HG03060 (cell line): Measurements from ENCODE around the gene TLR9.

ENCODE experiments used
- ATAC-seq: cut with Tn5 transposase; IDR thresholded peaks from one replicate; pipeline ENCODE4 v1.9.1; 2021; ENCODE audit warnings: low read depth, moderate number of reproducible peaks; ENCODE audit not compliant: unreplicated experiment

Gene TLR9

DNA sequence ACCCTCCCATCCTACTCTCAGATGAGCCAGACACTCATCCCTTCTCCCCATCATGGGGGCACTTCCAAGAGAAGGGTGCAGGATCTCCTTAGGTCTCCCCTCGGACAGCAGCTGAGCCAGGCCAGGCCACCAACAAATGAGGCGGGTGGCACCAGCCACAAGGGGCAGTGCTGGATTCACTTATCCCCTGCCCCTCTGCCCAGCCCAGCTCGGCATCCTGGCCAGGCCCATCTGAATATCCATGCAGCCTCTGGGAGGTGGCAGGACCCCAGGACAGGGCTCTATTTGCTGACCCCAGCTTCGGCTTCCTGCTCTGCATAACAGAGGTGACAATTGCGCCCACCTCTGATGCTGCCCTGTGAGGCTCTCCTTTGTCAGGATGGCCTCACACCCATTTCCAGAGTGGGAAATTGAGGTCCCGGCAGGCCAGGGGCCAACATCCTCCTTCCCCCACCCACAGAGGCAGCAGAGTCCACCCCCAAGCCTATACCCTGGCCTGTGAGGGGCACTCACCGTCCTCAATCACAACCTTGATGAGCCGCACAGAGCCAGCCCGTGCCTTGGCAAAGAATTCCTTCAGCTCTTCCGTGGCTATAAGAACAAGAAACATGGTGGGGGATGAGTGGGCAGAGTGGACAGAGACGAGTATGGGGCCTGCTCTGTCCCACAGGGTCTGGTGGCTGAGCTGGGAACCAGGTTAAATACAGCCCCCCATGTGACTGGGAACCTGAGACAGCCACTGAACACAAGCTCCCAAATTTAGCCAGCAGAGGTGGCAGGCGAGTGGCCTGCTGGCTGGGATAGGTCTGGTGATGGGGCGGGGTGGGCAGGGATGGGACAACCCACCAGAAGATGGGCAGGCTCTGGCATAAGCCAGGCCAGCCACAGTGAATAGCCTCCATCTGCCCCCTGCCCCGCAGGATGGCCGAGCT, 9.3 kb upstream of the TLR9 start:
- no peak for ATAC-seq

GRCh38 chr3:52233968-52234367, 8.5 kb upstream of the TLR9 start:
- ATAC-seq: no peak

GRCh38 chr3:52233108-52233591, 7.7 kb upstream of the TLR9 start:
- ATAC-seq: no peak

DNA sequence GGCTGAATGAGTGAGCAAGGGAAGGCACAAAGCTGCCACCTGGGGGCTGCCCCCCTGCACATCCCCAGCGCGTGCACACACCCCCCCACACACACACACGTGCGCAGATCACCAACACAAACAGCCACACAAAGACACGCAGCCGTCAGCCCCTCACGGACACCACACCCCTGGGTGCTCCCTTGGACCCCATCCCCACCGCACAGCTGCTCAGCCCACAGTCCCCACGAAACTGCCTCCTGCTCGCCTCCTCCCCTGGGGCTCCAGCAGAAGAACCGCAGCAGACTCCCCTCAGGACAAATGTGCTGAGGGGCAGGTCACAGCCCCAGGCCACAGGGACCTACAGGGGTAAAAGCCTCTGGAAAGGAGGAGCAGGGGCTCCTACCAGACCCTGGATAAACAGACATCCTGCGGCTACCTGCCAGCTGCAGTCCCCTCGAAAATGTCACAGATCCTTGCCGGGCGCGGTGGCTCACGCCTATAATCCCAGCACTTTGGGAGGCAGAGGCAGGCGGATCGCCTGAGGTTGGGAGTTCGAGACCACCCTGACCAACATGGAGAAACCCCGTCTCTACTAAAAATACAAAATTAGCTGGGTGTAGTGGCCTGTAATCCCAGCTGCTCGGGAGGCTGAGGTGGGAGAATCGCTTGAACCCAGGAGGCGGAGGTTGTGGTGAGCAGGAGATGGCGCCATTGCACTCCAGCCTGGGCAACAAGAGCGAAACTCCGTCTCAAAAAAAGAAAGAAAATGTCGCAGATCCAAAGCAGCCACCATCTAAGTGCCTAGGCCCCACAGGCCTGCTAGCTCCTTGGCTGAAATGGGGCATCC, 7.0 kb upstream of the TLR9 start:
- ATAC-seq: no peak

GRCh38 chr3:52231502-52232278, 6.2 kb upstream of the TLR9 start:
- no peak for ATAC-seq

DNA sequence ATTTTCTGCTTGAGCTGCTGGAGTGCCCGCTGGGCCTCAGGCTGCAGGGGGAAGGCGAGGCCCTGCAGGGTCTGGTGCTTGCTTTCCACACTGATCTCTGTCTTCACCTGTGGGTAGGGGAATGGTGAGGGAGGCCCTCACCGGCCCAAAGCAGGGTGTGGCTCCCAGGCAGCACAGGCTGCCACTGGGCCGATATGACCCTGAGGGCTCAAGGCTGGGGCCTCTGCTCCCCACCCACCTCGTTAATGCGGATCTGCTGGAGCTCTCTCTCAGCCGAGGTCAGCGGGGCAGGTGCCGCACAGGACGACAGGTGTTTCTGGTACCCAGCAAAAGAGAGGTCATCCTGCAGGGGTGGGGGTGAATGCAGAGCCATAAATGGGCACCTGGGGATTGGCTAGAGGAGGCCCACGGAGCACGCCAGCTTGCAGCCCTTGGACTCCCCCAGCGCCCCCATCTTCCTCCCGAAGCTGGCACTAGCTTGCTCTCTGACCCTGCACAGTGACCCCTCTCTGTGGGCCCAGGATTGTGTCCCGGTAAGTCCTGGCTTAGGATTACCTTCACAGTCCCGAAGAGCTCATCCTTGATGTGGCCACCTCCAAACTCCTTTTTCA, 5.5 kb upstream of the TLR9 start:
- no peak for ATAC-seq

DNA sequence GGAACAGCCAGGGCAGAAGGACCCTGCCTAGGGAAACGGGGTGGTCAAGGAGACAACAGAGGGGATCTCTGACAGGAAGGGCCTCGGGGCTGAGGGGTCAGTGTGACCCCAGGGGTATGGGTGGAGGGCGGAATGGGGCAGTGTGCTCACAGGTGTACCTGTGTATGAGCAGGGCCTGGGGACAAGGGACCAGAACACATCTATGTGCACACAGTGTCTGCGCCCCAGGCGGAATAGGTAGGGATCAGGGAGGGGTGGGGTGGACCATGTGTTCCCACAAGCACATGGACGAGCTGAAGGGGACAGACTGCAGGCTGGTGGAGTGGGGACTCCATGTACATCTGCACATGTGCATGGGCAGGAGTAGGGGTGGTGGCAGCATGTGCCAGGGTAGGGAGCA, 5.0 kb upstream of the TLR9 start:
- no peak for ATAC-seq

DNA sequence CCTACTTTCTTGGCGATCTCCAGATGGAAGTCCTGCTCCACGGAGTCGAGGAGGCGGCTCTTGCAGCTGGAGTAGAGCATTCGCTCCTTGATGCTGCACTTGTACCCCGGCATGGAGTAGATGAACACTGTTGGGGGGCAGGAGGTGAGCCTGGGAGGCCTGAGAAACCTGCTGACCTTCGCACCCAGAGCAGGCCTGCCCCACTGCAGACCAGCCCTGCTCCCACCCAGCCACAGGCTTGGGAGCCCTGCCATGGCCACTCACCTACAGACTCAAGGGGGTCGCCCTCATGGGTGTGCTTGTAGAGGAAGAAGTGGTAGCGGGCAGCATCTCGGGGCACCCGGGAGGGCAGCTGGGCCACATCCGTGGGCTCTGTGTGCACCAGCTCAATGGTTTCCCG, 4.2 kb upstream of the TLR9 start:
- no peak for ATAC-seq

DNA sequence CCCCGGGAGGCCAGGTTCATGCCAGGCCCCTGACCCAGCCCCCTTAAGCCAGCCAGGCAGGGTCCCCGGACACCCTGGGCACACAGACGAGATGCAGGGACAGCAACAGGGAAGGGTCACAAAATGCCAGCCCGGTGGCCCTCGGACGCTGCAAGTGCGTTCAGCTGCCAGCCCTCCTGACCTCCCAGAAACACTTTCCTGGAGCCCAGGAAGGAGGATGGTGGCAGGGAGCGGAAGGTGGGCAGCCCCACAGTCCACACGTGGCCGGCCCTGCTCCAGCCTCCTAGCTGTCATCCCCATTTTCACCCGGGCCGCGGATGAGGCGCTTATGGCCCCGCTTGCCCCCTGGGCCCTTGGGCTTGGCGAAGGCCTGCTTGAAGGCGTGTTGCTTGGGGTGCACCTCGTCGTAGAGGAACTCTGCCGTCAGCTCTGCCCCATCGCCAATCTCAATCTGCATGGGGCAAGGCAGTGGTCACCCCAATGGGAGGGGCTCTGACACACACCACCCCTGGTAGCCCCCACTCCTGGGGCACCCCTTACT, 3.4 kb upstream of the TLR9 start:
- ATAC-seq: no peak

DNA sequence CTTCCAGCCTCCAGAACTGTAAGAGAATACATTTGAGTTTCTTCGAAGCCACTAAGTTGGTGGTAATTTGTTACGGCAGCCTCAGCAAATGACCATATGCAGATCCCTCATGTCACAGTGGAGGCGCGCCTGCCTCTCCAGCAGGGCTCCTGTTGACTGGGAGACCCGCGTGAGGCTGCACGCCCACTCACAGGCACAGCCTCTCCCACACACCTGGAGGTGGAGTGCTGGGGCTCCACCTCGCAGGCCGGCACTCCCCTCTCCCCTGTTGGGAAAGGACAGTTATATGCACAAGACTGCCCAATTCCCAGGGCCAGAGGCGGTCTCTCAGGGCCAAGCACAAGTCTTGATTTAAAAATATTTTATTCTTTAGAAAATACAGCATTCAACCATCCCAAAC, 2.8 kb upstream of the TLR9 start:
- ATAC-seq: no peak

DNA sequence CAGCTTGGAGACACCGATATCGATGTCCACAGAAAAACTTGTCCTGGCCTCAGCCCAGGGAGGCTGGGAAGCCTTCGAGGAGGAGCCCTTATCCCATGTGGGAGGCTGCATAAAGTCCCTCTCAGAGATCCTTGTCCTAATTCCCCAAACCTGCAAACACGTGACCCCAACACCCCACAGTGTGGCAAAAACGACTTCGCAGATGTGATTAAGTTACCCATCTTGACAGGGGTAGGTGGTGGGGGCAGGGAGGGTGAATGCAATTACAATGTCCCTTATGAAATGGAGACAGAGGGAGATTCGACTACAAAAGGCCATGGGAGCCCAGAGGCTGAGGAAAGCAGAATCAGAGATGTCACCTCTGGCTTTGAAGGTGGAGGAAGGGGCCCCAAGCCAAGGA, 2.3 kb upstream of the TLR9 start:
- ATAC-seq: no peak

DNA sequence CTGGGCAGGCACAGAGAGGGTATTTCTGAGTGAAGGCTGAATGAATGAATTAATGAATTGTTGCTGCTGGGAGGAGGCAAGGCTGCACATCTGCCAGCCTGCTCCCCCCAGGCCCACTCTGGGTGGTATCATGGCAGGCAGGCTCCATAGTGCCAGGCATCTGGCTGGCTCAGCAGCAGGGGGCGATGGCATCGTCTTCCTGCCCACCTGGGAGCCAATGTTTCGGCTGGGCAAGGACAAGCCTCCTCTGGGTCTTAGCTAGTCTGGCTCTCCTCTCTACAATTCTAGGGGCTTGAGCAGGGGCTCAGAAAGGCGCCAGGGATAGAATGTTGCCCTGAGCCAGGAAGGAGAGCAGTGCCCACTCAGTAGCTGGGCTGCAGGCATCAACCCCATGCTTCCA, 1.7 kb upstream of the TLR9 start:
- ATAC-seq: no peak

- ATAC-seq: no peak
Observed at GRCh38 chr3:52226229-52226817, 878 bp upstream of the TLR9 start.

- ATAC-seq: no peak
Observed at GRCh38 chr3:52223449-52224408, 1.7 kb downstream of the TLR9 start.

GRCh38 chr3:52222319-52223221, 2.9 kb downstream of the TLR9 start:
- no peak for ATAC-seq

GRCh38 chr3:52221563-52222318, 3.7 kb downstream of the TLR9 start:
- ATAC-seq: no peak

DNA sequence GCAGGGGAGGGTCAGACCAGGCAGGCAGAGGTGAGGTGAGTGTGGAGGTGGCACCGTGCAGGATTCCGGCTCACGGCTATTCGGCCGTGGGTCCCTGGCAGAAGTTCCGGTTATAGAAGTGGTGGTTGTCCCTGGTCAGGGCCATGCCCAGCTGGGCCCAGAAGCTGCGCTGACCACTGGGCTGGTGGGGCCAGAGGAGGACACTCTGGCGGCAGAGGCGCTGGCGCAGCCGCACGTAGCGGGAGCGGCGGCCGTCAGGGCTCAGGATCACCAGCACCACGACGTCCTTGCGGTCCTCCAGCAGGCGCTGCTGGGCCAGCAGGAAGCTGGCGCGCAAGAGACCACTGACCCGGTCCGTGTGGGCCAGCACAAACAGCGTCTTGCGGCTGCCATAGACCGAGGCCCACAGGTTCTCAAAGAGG, 4.3 kb downstream of the TLR9 start:
- no peak for ATAC-seq
